Endothelial cell of umbilical vein (primary cell): ENCODE results near the gene DSCAML1. TPM values are rescaled to one million over a fixed set of nuclear protein-coding genes. Genes with fewer than 3 reads are reported as not detected.

ENCODE experiments used
- BruUV-seq: library from RNA; stranded (reverse); fragments of 400-500 nt; replicated peaks from 2 replicates; lab custom pipeline; 2021; lab: Mats Ljungman, UMichigan
- CTCF ChIA-PET: fragments of 300-600, 350-600 bp; sonication (Branson Sonifier 250); formaldehyde crosslinking; loops from one replicate; lab custom pipeline; 2021; ENCODE audit warnings: antibody characterized with exemption, inconsistent platforms; lab: Charles Lee
- POLR2A ChIA-PET: fragments of 300-600, 350-600 bp; sonication (Branson Sonifier 250); formaldehyde crosslinking; loops from one replicate; lab custom pipeline; 2021; ENCODE audit warnings: antibody characterized with exemption, inconsistent platforms; lab: Charles Lee
- DNase-seq: peaks from one replicate; pipeline ENCODE4 v3.0.0-alpha.2; 2011; ENCODE audit warnings: low read depth, low spot score
- FAIRE-seq: peaks from 2 replicates; lab custom pipeline; 2011; peaks lifted over from hg19 to GRCh38; lab: Jason Lieb, UNC
- H2AFZ ChIP-seq: 2 replicates; pipeline ENCODE4 v1.6.0; 2012; ENCODE audit warnings: low read depth, low read length, control low read depth, inconsistent platforms
- H3K27ac ChIP-seq: 2 replicates; pipeline ENCODE4 v1.5.1; 2011; ENCODE audit warnings: low read depth, mild to moderate bottlenecking, control low read depth, low read length, moderate library complexity; ENCODE audit not compliant: insufficient read depth
- H3K27me3 ChIP-seq, 2 experiments: 2 replicates each; pipeline versions ENCODE4 v1.6.0 to v1.6.1; 2011; ENCODE audit warnings: low read length in 2 of 2, mixed read lengths in 1 of 2; ENCODE audit not compliant: control insufficient read depth in 2 of 2, insufficient read depth in 2 of 2
- H3K36me3 ChIP-seq, 2 experiments: 2 replicates in 1 of 2; 3 replicates in 1 of 2; pipeline ENCODE4 v1.5.1; 2011; ENCODE audit warnings: low read length in 2 of 2, mild to moderate bottlenecking in 1 of 2, moderate library complexity in 1 of 2; ENCODE audit not compliant: control insufficient read depth in 2 of 2, insufficient read depth in 2 of 2; ENCODE audit errors: extremely low read depth in 1 of 2
- H3K4me1 ChIP-seq: 3 replicates; pipeline ENCODE4 v1.5.1; 2011; ENCODE audit warnings: mild to moderate bottlenecking, low read length; ENCODE audit not compliant: control insufficient read depth, insufficient read depth; ENCODE audit errors: extremely low read depth
- H3K4me2 ChIP-seq: 2 replicates; pipeline ENCODE4 v1.6.1; 2011; ENCODE audit warnings: low read length, control low read depth, mixed read lengths; ENCODE audit not compliant: insufficient read depth
- H3K4me3 ChIP-seq, 3 experiments: fragments of 200-600 bp in 1 of 3; sonication (generic), shearing (Covaris generic) in 1 of 3; replicated peaks in 1 of 3; 2 replicates each; pipeline ENCODE4 v1.5.1; 2011 to 2016; ENCODE audit warnings: control low read depth in 3 of 3, low read length in 3 of 3, mild to moderate bottlenecking in 2 of 3, inconsistent platforms in 1 of 3, low read depth in 1 of 3, moderate library complexity in 1 of 3; ENCODE audit not compliant: insufficient read depth in 1 of 3
- H3K79me2 ChIP-seq: 2 replicates; pipeline ENCODE4 v1.6.0; 2012; ENCODE audit warnings: low read length, inconsistent platforms; ENCODE audit not compliant: control insufficient read depth, insufficient read depth
- H3K9ac ChIP-seq: replicated peaks from 2 replicates; pipeline ENCODE3; 2011; ENCODE audit warnings: low read length, control low read depth; ENCODE audit not compliant: insufficient read depth; ENCODE audit errors: extremely low read depth
- H3K9me1 ChIP-seq: replicated peaks from 3 replicates; pipeline ENCODE4 v1.6.0; 2011; ENCODE audit warnings: mild to moderate bottlenecking, low read length; ENCODE audit not compliant: control insufficient read depth, insufficient read depth; ENCODE audit errors: extremely low read depth
- H3K9me3 ChIP-seq: replicated peaks from 2 replicates; pipeline ENCODE4 v1.5.1; 2012; ENCODE audit warnings: low read length, inconsistent platforms; ENCODE audit not compliant: control insufficient read depth, insufficient read depth
- H4K20me1 ChIP-seq: replicated peaks from 2 replicates; pipeline ENCODE3; 2011; ENCODE audit warnings: mild to moderate bottlenecking, low read length; ENCODE audit not compliant: control insufficient read depth, insufficient read depth; ENCODE audit errors: extremely low read depth
- CTCF ChIP-seq, 2 donors: IDR thresholded peaks; 1 replicate in 1 of 2; 2 replicates in 1 of 2; pipeline ENCODE4 v1.5.1; 2011; ENCODE audit warnings: low read length in 2 of 2, mild to moderate bottlenecking in 2 of 2, moderate library complexity in 2 of 2, control low read depth in 1 of 2, inconsistent platforms in 1 of 2, low read depth in 1 of 2; ENCODE audit not compliant: insufficient read depth in 1 of 2; ENCODE audit errors: extremely low read depth in 1 of 2
- EZH2 ChIP-seq: IDR thresholded peaks from 2 replicates; pipeline ENCODE4 v1.6.1; 2012; ENCODE audit warnings: borderline replicate concordance, low read depth, mild to moderate bottlenecking, moderate library complexity, low read length, inconsistent platforms; ENCODE audit not compliant: severe bottlenecking
- FOS ChIP-seq: IDR thresholded peaks from 2 replicates; pipeline ENCODE4 v1.6.1; 2011; ENCODE audit warnings: mild to moderate bottlenecking, low read length, moderate library complexity, borderline replicate concordance; ENCODE audit not compliant: insufficient read depth
- GATA2 ChIP-seq: IDR thresholded peaks from 2 replicates; pipeline ENCODE4 v1.7.0; 2011; ENCODE audit warnings: low read depth, mild to moderate bottlenecking, moderate library complexity, mixed read lengths, low read length; ENCODE audit not compliant: insufficient read length, insufficient read depth
- JUN ChIP-seq: IDR thresholded peaks from 2 replicates; pipeline ENCODE4 v1.6.1; 2011; ENCODE audit warnings: borderline replicate concordance, low read depth; ENCODE audit not compliant: insufficient read length, insufficient read depth
- MYC ChIP-seq: IDR thresholded peaks from one replicate; pipeline ENCODE4 v1.6.1; 2011; ENCODE audit warnings: mild to moderate bottlenecking, low read depth, low read length
- POLR2A ChIP-seq: IDR thresholded peaks from 2 replicates; pipeline ENCODE4 v1.6.1; 2012; ENCODE audit warnings: low read depth, mild to moderate bottlenecking, control low read depth, low read length
- POLR2AphosphoS5 ChIP-seq: IDR thresholded peaks from 2 replicates; pipeline ENCODE4 v1.6.1; 2012; ENCODE audit warnings: low read depth, mild to moderate bottlenecking, control low read depth, low read length, moderate library complexity; ENCODE audit not compliant: insufficient read depth
- dilution Hi-C: fragments of 300-500 bp; cut with MboI; formaldehyde crosslinking; loops from one replicate; pipeline ENCODE4 v1.15.0; 2019; ENCODE audit warnings: low sequenced_read_pairs; ENCODE audit not compliant: extremely low pct_ligation_motif_present
- intact Hi-C: fragments of 100-400 bp; cut with micrococcal nuclease; formaldehyde crosslinking; loops from one replicate; pipeline ENCODE4 v1.10.0; 2022
- polyA plus RNA-seq, 4 experiments: library from polyadenylated mRNA; depleted of rRNA in 3 of 4; stranded (reverse) in 3 of 4; unstranded in 1 of 4; fragments of >200 nt; gene quantifications; 2 replicates each; pipeline versions ENCODE4 v1.2.1 to v1.2.3, GENCODE V29; 2011 to 2012; ENCODE audit warnings: missing spikeins in 1 of 4
- total RNA-seq: library from RNA; stranded (reverse); gene quantifications from 2 replicates; pipeline ENCODE4 v1.2.3, GENCODE V29; 2021
- TF ChIP-seq, protein P1 (sequence below): IDR thresholded peaks from 2 replicates; pipeline ENCODE4 v1.6.1; 2011; ENCODE audit not compliant: insufficient read depth, insufficient read length

The DSCAML1 gene
- total and polyA plus RNA-seq, 2 donors (not counting 3 experiments of a cell fraction or from before 2014, with no cell fraction given): not detected

DNA sequence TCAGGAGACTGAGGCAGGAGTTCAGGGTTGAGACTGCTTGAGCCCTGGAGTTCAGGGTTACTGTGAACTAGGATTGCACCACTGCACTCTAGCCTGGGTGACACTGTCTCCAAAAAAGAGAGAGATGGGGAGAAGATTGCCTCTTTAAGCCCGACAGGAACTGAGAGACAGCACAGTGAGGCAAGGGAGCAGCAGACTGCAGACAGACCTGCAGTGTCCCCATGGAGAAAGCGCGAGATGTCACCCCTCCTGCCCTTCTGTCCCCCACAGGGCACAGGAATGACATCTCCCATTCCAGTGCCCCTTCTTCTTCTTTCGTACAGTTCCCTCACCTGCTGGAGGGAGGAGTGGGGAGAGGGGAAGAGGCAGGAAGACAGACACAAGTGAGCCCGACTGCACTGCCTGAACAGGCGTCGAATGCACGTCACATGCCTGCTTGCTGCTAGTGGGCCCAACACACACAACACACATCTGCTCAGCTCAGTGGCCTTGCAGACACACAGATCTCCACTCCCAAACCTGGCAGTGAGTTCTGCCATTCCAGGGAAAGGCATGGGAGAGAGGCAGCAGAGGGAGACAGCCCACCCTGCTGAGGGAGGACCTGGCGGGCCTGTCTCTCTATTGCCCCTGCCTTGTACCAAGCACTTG, 167.0 kb downstream of the DSCAML1 start:
- Histone ChIP-seq H3K36me3 (no peaks in the 10 kb centered on the region), H3K27ac (no peak overlapping the region), H3K9me3 (no peaks in the 10 kb centered on the region), H3K27me3 (no peaks in the 10 kb centered on the region), H2AFZ (no peak overlapping the region), H3K4me1 (no peaks in the 10 kb centered on the region), H3K4me2 (no peak overlapping the region), H4K20me1 (no peaks in the 10 kb centered on the region), H3K4me3 (no peak overlapping the region), H3K9me1 (no peaks in the 10 kb centered on the region), H3K79me2 (no peaks in the 10 kb centered on the region), H3K9ac (no peak overlapping the region)
- no peak for TF ChIP-seq GATA2
- no peak for TF ChIP-seq POLR2A
- TF ChIP-seq POLR2AphosphoS5: no peak
- no peak for TF ChIP-seq CTCF (IDR thresholded peaks at IDR 0.05; ENCODE audit: extremely low read depth in 1 of 2, insufficient read depth in 1 of 2, low read depth in 1 of 2, low read length in 2 of 2)
- no peak for TF ChIP-seq EZH2
- FAIRE-seq (no peak), DNase-seq (no peak)
- CTCF ChIA-PET: no interaction called here
- dilution Hi-C loops (no loop called here), intact Hi-C loops (no loop called here)
- no TSS peak for BruUV-seq
- POLR2A ChIA-PET: no interaction called here

DNA sequence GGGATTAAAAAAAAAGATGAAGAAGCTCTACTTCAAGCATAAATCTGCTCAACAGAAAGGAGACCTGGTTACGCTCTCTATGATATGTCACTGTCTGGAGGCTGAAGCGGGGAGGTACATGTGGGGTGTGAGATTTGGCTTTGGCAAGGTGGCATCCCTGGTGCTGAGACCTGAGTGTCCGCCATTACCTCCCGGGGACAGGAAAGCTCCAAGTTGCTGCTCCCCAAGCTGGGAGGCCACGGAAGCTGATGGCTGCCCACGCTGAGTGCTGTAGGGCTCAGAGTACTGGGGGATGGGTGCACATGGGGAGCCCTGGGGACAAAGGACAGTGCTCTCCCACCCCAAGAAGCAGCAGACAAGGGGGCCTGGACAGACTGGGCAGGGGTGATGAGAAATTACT, 167.9 kb downstream of the DSCAML1 start:
- intact Hi-C loops (no loop called here), dilution Hi-C loops (no loop called here)
- no peak overlapping the region for H2AFZ ChIP-seq

More for the DNA sequence above, 167.9 kb downstream of the DSCAML1 start:
- H3K27ac ChIP-seq: no peak overlapping the region
- H3K4me2 ChIP-seq: no peak overlapping the region
- H3K36me3 ChIP-seq: no peaks in the 10 kb centered on the region
- no TSS peak for BruUV-seq
- TF ChIP-seq EZH2 (no peak), POLR2A (no peak), JUN (no peak), GATA2 (no peak), POLR2AphosphoS5 (no peak), CTCF (IDR thresholded peaks at IDR 0.05; ENCODE audit: extremely low read depth in 1 of 2, insufficient read depth in 1 of 2, low read depth in 1 of 2, low read length in 2 of 2) (no peak), MYC (no peak), FOS (no peak)
- TF ChIP-seq, protein P1, sequence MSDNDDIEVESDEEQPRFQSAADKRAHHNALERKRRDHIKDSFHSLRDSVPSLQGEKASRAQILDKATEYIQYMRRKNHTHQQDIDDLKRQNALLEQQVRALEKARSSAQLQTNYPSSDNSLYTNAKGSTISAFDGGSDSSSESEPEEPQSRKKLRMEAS: no peak
- ChIA-PET POLR2A (no interaction called here), CTCF (no interaction called here)
- H3K9me1 ChIP-seq: no peaks in the 10 kb centered on the region
- H3K27me3 ChIP-seq: no peaks in the 10 kb centered on the region
- DNase-seq (no peak), FAIRE-seq (no peak)
- H3K4me1 ChIP-seq: no peaks in the 10 kb centered on the region
- H4K20me1 ChIP-seq: no peaks in the 10 kb centered on the region
- no peaks in the 10 kb centered on the region for H3K79me2 ChIP-seq
- H3K9me3 ChIP-seq: no peaks in the 10 kb centered on the region
- no peak overlapping the region for H3K4me3 ChIP-seq
- no peak overlapping the region for H3K9ac ChIP-seq
